Thyroid gland (tissue), 4 donors: Measurements from ENCODE around the gene CTSH. TPM values are rescaled to one million over a fixed set of nuclear protein-coding genes. Genes with fewer than 3 reads are reported as not detected.
"Not testable (repeated sequence)": the region's sequence is repeated elsewhere in the genome, so short reads cannot be mapped to it uniquely, and the experiment has no call there.

ENCODE experiments used
- DNase-seq, 2 donors: peaks; one replicate each; pipeline ENCODE4 v3.0.0-alpha.2; 2019
- H3K27ac ChIP-seq, 3 donors: fragments of 200-600 bp; sonication (generic); 1 replicate in 2 of 3; 2 replicates in 1 of 3; pipeline ENCODE4 v1.5.1; 2016 to 2019; ENCODE audit warnings: mild to moderate bottlenecking in 1 of 3, moderate library complexity in 1 of 3
- H3K27me3 ChIP-seq: fragments of 200-600 bp; sonication (generic); one replicate; pipeline ENCODE4 v1.5.1; 2019
- H3K36me3 ChIP-seq, 2 donors: fragments of 200-600 bp; sonication (generic); one replicate each; pipeline ENCODE4 v1.5.1; 2016 to 2019
- H3K4me1 ChIP-seq, 2 donors: fragments of 200-600 bp; sonication (generic); one replicate each; pipeline ENCODE4 v1.5.1; 2017 to 2019
- H3K4me3 ChIP-seq, 3 donors: fragments of 200-600 bp; sonication (generic); replicated peaks in 1 of 3; 1 replicate in 2 of 3; 2 replicates in 1 of 3; pipeline ENCODE4 v1.5.1; 2016; ENCODE audit warnings: mild to moderate bottlenecking in 1 of 3
- H3K9me3 ChIP-seq: fragments of 200-600 bp; sonication (generic); one replicate; pipeline ENCODE4 v1.5.1; 2017
- CTCF ChIP-seq, 6 experiments: fragments of 200-600 bp in 3 of 6; fragments of 450-650 bp in 3 of 6; sonication (generic) in 3 of 6; IDR thresholded peaks; one replicate each; pipeline ENCODE4 v1.5.1; 2016 to 2019; ENCODE audit warnings: antibody characterized with exemption in 6 of 6, mild to moderate bottlenecking in 2 of 6, inconsistent platforms in 1 of 6, moderate library complexity in 1 of 6
- POLR2A ChIP-seq, 2 donors: fragments of 450-650 bp; IDR thresholded peaks; one replicate each; pipeline ENCODE4 v1.6.1; 2017; ENCODE audit warnings: antibody characterized with exemption in 2 of 2, mild to moderate bottlenecking in 2 of 2, moderate library complexity in 1 of 2
- WGBS, 2 donors: methylation state at CpG; one replicate each; pipeline ENCODE4 v1.1.5; 2017; 5-methylcytosine and 5-hydroxymethylcytosine counted together
- intact Hi-C: fragments of 100-400 bp; cut with DNase I; formaldehyde crosslinking; loops from one replicate; pipeline ENCODE4 v1.15.1; 2023
- total RNA-seq, 4 donors: library from RNA; depleted of rRNA; stranded (reverse); fragments of >200 nt; gene quantifications; one replicate each; pipeline ENCODE4 v1.2.3, GENCODE V29; 2016

CTSH gene
- total RNA-seq, 4 donors from 2014 or later, result 91.1 to 123 (median 110) TPM

GRCh38 chr15:78909791-78910228 is 35.0 kb downstream of the CTSH start:
- intact Hi-C loops, result no loop called here
- no peak overlapping the region for H3K27ac ChIP-seq
- H3K4me1 ChIP-seq, result peaks cover 9 to 27% of the 10 kb centered on the region in 2 donors
- H3K9me3 ChIP-seq, result no peaks in the 10 kb centered on the region
- DNase-seq, result no peak
- H3K27me3 ChIP-seq, result no peaks in the 10 kb centered on the region
- H3K36me3 ChIP-seq, result peaks cover 9 to 21% of the 10 kb centered on the region in 2 donors
- 49 to 64% methylated on average over 5 of the region's 5 CpGs for WGBS, 2 donors
- H3K4me3 ChIP-seq, result no peak overlapping the region
- TF ChIP-seq CTCF (IDR thresholded peaks at IDR 0.05), result peak in 4 of 6 experiments; percentile 19 to 59 (median 47)
- no peak for TF ChIP-seq POLR2A (IDR thresholded peaks at IDR 0.05)

- Histone ChIP-seq H3K4me3 (no peak overlapping the region), H3K27ac (no peak overlapping the region), H3K9me3 (no peaks in the 10 kb centered on the region), H3K27me3 (no peaks in the 10 kb centered on the region), H3K4me1 (peaks cover 9 to 22% of the 10 kb centered on the region in 2 donors), H3K36me3 (peaks cover 14 to 21% of the 10 kb centered on the region in 2 donors)
- TF ChIP-seq CTCF (IDR thresholded peaks at IDR 0.05) (no peak), POLR2A (IDR thresholded peaks at IDR 0.05) (no peak)
- WGBS, 2 donors, result 69 to 79% methylated on average over 3 of the region's 3 CpGs
- no peak for DNase-seq
- intact Hi-C loops, result no loop called here
Measured at GRCh38 chr15:78909160-78909695, 35.6 kb downstream of the CTSH start.

GRCh38 chr15:78907577-78907976 is 37.3 kb downstream of the CTSH start:
- DNase-seq, result no peak
- Histone ChIP-seq H3K4me1 (peaks cover 9 to 22% of the 10 kb centered on the region in 2 donors), H3K4me3 (no peak overlapping the region), H3K27ac (no peak overlapping the region), H3K27me3 (no peaks in the 10 kb centered on the region), H3K36me3 (peaks cover 20 to 26% of the 10 kb centered on the region in 2 donors), H3K9me3 (no peaks in the 10 kb centered on the region)
- 44 to 57% methylated on average over 2 to 3 of the region's 3 CpGs for WGBS, 2 donors
- TF ChIP-seq CTCF (IDR thresholded peaks at IDR 0.05) (no peak), POLR2A (IDR thresholded peaks at IDR 0.05) (no peak)
- intact Hi-C loops, result no loop called here

- peaks cover 20 to 30% of the 10 kb centered on the region in 2 donors for H3K36me3 ChIP-seq
- no peak overlapping the region for H3K4me3 ChIP-seq
- intact Hi-C loops, result no loop called here
- H3K27ac ChIP-seq, result peak overlapping the region in 2 of 3 donors; percentile 12 to 27
- H3K9me3 ChIP-seq, result no peaks in the 10 kb centered on the region
- no peaks in the 10 kb centered on the region for H3K27me3 ChIP-seq
- peak; percentile 87 to 90 for DNase-seq
- peaks cover 9 to 27% of the 10 kb centered on the region in 2 donors for H3K4me1 ChIP-seq
- TF ChIP-seq POLR2A (IDR thresholded peaks at IDR 0.05) (no peak), CTCF (IDR thresholded peaks at IDR 0.05) (no peak)
- 38 to 55% methylated on average over 2 of the region's 2 CpGs for WGBS, 2 donors
Measured at GRCh38 chr15:78906316-78906620, 38.6 kb downstream of the CTSH start.

GRCh38 chr15:78904599-78905358 is 40.1 kb downstream of the CTSH start:
- H3K9me3 ChIP-seq, result no peaks in the 10 kb centered on the region
- H3K27me3 ChIP-seq, result no peaks in the 10 kb centered on the region
- intact Hi-C loops, result no loop called here
- no peak overlapping the region for H3K4me3 ChIP-seq
- peaks cover 35 to 36% of the 10 kb centered on the region in 2 donors for H3K36me3 ChIP-seq
- no peak for TF ChIP-seq POLR2A (IDR thresholded peaks at IDR 0.05)
- WGBS, 2 donors, result 88% methylated on average over 6 of the region's 6 CpGs
- H3K4me1 ChIP-seq, result peaks cover 9 to 27% of the 10 kb centered on the region in 2 donors
- no peak overlapping the region for H3K27ac ChIP-seq
- DNase-seq, result no peak

GRCh38 chr15:78902281-78903032 is 42.4 kb downstream of the CTSH start:
- peaks cover 38 to 49% of the 10 kb centered on the region in 2 donors for H3K36me3 ChIP-seq
- H3K9me3 ChIP-seq, intact Hi-C loops, H3K27me3 ChIP-seq, H3K27ac ChIP-seq, H3K4me3 ChIP-seq: not testable (repeated sequence)
- WGBS, 2 donors, result 68 to 72% methylated on average over 11 to 13 of the region's 13 CpGs
- DNase-seq, result peak; percentile 56 to 62
- peaks cover 9 to 27% of the 10 kb centered on the region in 2 donors for H3K4me1 ChIP-seq

- H3K27me3 ChIP-seq, H3K4me3 ChIP-seq, H3K9me3 ChIP-seq, DNase-seq, intact Hi-C loops, H3K27ac ChIP-seq: not testable (repeated sequence)
- 92 to 95% methylated on average over 14 of the region's 14 CpGs for whole genome bisulfite sequencing, 2 donors
- H3K36me3 ChIP-seq, result peaks cover 36 to 50% of the 10 kb centered on the region in 2 donors
- peaks cover 2 to 14% of the 10 kb centered on the region in 2 donors for H3K4me1 ChIP-seq
Measured at GRCh38 chr15:78900819-78901533, 43.9 kb downstream of the CTSH start.
